AG09319 (cell line): ENCODE results near the gene HSPA1L.

Experiments used
- DNase-seq: peaks from one replicate; pipeline ENCODE4 v3.0.0-alpha.2; 2010; ENCODE audit warnings: low read depth; ENCODE audit errors: extremely low read depth
- CTCF ChIP-seq: IDR thresholded peaks from 2 replicates; pipeline ENCODE4 v1.5.1; 2011; ENCODE audit warnings: low read depth, mild to moderate bottlenecking, inconsistent platforms, low read length, moderate library complexity

Gene HSPA1L

GRCh38 chr6:31761343-31761742 is 53.7 kb downstream of the HSPA1L start:
- no peak for DNase-seq
- no peak for TF ChIP-seq CTCF

GRCh38 chr6:31760790-31761189 is 54.3 kb downstream of the HSPA1L start:
- DNase-seq: no peak
- no peak for TF ChIP-seq CTCF
